Measurements from ENCODE around the gene GALC. TPM values are rescaled to one million over a fixed set of nuclear protein-coding genes. Genes with fewer than 3 reads are reported as not detected.

Gene GALC
- total and polyA plus RNA-seq, 9 of the 15 experiments (the other 6 are each of a cell fraction or from before 2014, with no cell fraction given) = 1.6 to 15.0 (median 7.3) TPM

GRCh38 chr14:88005978-88006851 lies 13.2 kb upstream of the GALC start:
- in situ Hi-C loops (cut with MboI) = no loop called here
- Histone ChIP-seq H3K4me3 (no peak overlapping the region), H3K9ac (ENCODE audit: insufficient read depth in 1 of 2, low read depth in 2 of 2, low read length in 2 of 2) (no peak overlapping the region), H3K9me1 (ENCODE audit: control insufficient read depth, insufficient read depth, low read length) (no peaks in the 10 kb centered on the region), H3K9me3 (replicated peaks; ENCODE audit: control insufficient read depth, insufficient read depth, low read depth, low read length) (no peaks in the 10 kb centered on the region), H3K79me2 (ENCODE audit: control insufficient read depth, insufficient read depth, low read length) (no peaks in the 10 kb centered on the region), H3K27me3 (ENCODE audit: control insufficient read depth in 2 of 2, insufficient read depth in 2 of 2, low read length in 2 of 2) (no peaks in the 10 kb centered on the region), H3K4me2 (ENCODE audit: insufficient read depth, low read length) (no peak overlapping the region), H3K36me3 (ENCODE audit: control insufficient read depth, insufficient read depth, low read length) (no peaks in the 10 kb centered on the region), H2AFZ (ENCODE audit: low read depth, low read length) (peak overlapping the region; percentile 66), H3K27ac (ENCODE audit: extremely low read depth, low read depth, low read length) (no peak overlapping the region), H3K4me1 (replicated peaks in 1 of 2; ENCODE audit: control insufficient read depth in 2 of 2, insufficient read depth in 2 of 2, low read length in 2 of 2) (no peaks in the 10 kb centered on the region), H4K20me1 (replicated peaks; ENCODE audit: control insufficient read depth, insufficient read depth, low read length) (no peaks in the 10 kb centered on the region)
- no TSS peak for BruUV-seq (replicated peaks)
- no peak for TF ChIP-seq HNRNPLL (IDR thresholded peaks at IDR 0.05; ENCODE audit: low read depth, low read length, poor library complexity, severe bottlenecking)
- TF ChIP-seq ZNF224 (CRISPR knock-in tag; IDR thresholded peaks at IDR 0.05) = no peak
- TF ChIP-seq ZNF398 (CRISPR knock-in tag; IDR thresholded peaks at IDR 0.05) = no peak
- 44% methylated on average over 12 of the region's 13 CpGs for WGBS (ENCODE audit: insufficient coverage, low coverage, missing lambda C conversion rate)
- no peak for ATAC-seq
- ChIA-PET POLR2A (interaction anchor here (1.0 kb wide), 1 partner anchor 70 kb away, joined by 3 read pairs; no protein-coding TSS in a partner anchor), CTCF (ENCODE audit: low intra/inter-chr PET ratio) (no interaction called here)
- intact Hi-C loops (cut with micrococcal nuclease) = no loop called here
- FAIRE-seq = no peak
- DNase-seq (ENCODE audit: extremely low read depth in 1 of 4, low spot score in 3 of 4) = no peak
